K562 (cell line): ENCODE measurements around the gene PCP2. TPM values are rescaled to one million over a fixed set of nuclear protein-coding genes. Genes with fewer than 3 reads are reported as not detected.

Experiments
- BCOR ChIP-seq: fragments of 450-650 bp; IDR thresholded peaks from 2 replicates; pipeline ENCODE4 v1.6.1; 2016
- BDP1 ChIP-seq: IDR thresholded peaks from 3 replicates; pipeline ENCODE4 v1.6.1; 2011; ENCODE audit not compliant: insufficient read length, insufficient read depth
- CCAR2 ChIP-seq: fragments of 200-400 bp; formaldehyde crosslinking; IDR thresholded peaks from 2 replicates; pipeline ENCODE4 v1.6.1; 2017; ENCODE audit warnings: mild to moderate bottlenecking, low read depth, low read length
- CCNT2 ChIP-seq: IDR thresholded peaks from 2 replicates; pipeline ENCODE4 v1.6.1; 2011; ENCODE audit warnings: borderline replicate concordance, low read depth, mild to moderate bottlenecking, moderate library complexity, mixed read lengths, low read length; ENCODE audit not compliant: insufficient read length; ENCODE audit errors: extremely low read depth
- CHD1 ChIP-seq: fragments of 200-600 bp; sonication (generic); IDR thresholded peaks from one replicate; pipeline ENCODE4 v1.6.1; 2012; ENCODE audit warnings: mild to moderate bottlenecking, moderate library complexity, low read length, inconsistent platforms
- DPF2 ChIP-seq: fragments of 450-650 bp; IDR thresholded peaks from 2 replicates; pipeline ENCODE4 v1.6.1; 2016
- FOSL1 ChIP-seq: fragments of 200-800 bp; sonication (Bioruptor generic); conservative IDR thresholded peaks from 2 replicates; pipeline ENCODE4 v1.6.1; 2016; ENCODE audit warnings: missing genetic modification characterization, missing compliant biosample characterization
- FUS ChIP-seq: fragments of 200-400 bp; formaldehyde crosslinking; optimal IDR thresholded peaks from 2 replicates; pipeline ENCODE3; 2017; ENCODE audit warnings: low read depth, low read length
- KLF13 ChIP-seq: fragments of 450-650 bp; IDR thresholded peaks from 2 replicates; pipeline ENCODE4 v1.6.1; 2016; ENCODE audit warnings: missing genetic modification characterization, low read depth, mild to moderate bottlenecking, missing compliant biosample characterization, moderate library complexity, borderline replicate concordance
- NCOA2 ChIP-seq, 2 experiments: fragments of 450-650 bp; IDR thresholded peaks; 2 replicates each; pipeline ENCODE4 v1.6.1; 2018; ENCODE audit warnings: mild to moderate bottlenecking in 2 of 2, moderate library complexity in 1 of 2; ENCODE audit not compliant: partially characterized antibody in 2 of 2
- SETDB1 ChIP-seq: IDR thresholded peaks from one replicate; pipeline ENCODE4 v1.6.1; 2012; ENCODE audit warnings: low read length, control low read depth, inconsistent platforms
- SREBF1 ChIP-seq: fragments of 150-350 bp; IDR thresholded peaks from 2 replicates; pipeline ENCODE4 v1.6.1; 2014; ENCODE audit warnings: antibody characterized with exemption, low read depth, low read length, borderline replicate concordance
- SRSF3 ChIP-seq: fragments of 200-400 bp; formaldehyde crosslinking; IDR thresholded peaks from 2 replicates; pipeline ENCODE4 v1.6.1; 2016; ENCODE audit warnings: mild to moderate bottlenecking, low read length, moderate library complexity; ENCODE audit not compliant: insufficient read depth
- YBX1 ChIP-seq: fragments of 450-650 bp; IDR thresholded peaks from 2 replicates; pipeline ENCODE4 v1.7.1; 2016; ENCODE audit warnings: mild to moderate bottlenecking
- ZNF134 ChIP-seq: fragments of 250-450 bp; sonication (Bioruptor Pico); conservative IDR thresholded peaks from 2 replicates; pipeline ENCODE4 v1.4.0; 2020
- polyA plus RNA-seq, 8 experiments: library from polyadenylated mRNA; depleted of rRNA in 4 of 8; stranded (reverse) in 5 of 8; unstranded in 3 of 8; fragments of >200 nt; fragmentation: Nextera tagmentation in 2 of 8; fragmentation: Illumina TruSeq in 1 of 8; extraction: Ambion mirVana in 2 of 8; extraction: Trizol in 1 of 8; gene quantifications; 2 replicates each; pipeline versions ENCODE4 v1.2.1 to v1.2.3, GENCODE V29; 2011 to 2014; ENCODE audit warnings: inconsistent platforms in 1 of 8, missing spikeins in 1 of 8
- total RNA-seq, 7 experiments: library from RNA; depleted of rRNA in 6 of 7; stranded (reverse); fragments of >200 nt in 6 of 7; fragmentation: Illumina TruSeq in 2 of 7; extraction: Trizol in 2 of 7; gene quantifications; 2 replicates each; pipeline versions ENCODE4 v1.2.1 to v1.2.3, GENCODE V29; 2011 to 2021; ENCODE audit warnings: low replicate concordance in 1 of 7
- TF ChIP-seq, protein P1 (sequence below): fragments of 450-650 bp; IDR thresholded peaks from 2 replicates; pipeline ENCODE4 v1.7.1; 2018; ENCODE audit warnings: mild to moderate bottlenecking, low read depth; ENCODE audit not compliant: partially characterized antibody
- TF ChIP-seq, protein P2 (sequence below): fragments of 450-650 bp; IDR thresholded peaks from 2 replicates; pipeline ENCODE4 v1.6.1; 2014; ENCODE audit warnings: low read depth, mild to moderate bottlenecking, moderate library complexity, borderline replicate concordance
- TF ChIP-seq, protein P3 (sequence below): fragments of 250-450 bp; sonication (Bioruptor Pico); IDR thresholded peaks from 2 replicates; pipeline ENCODE4 v1.5.0; 2021
- TF ChIP-seq, protein P4 (sequence below), 2 experiments: fragments of 450-650 bp in 1 of 2; sonication (generic) in 1 of 2; formaldehyde crosslinking; conservative IDR thresholded peaks; 2 replicates each; pipeline versions ENCODE4 v1.4.0 to v1.8.1; 2020 to 2022; ENCODE audit warnings: mild to moderate bottlenecking in 1 of 2, missing genetic modification reagents in 1 of 2
- TF ChIP-seq, protein P5 (sequence below): fragments of 250-450 bp; sonication (Bioruptor Pico); IDR thresholded peaks from 2 replicates; pipeline ENCODE4 v1.5.0; 2022; ENCODE audit warnings: mild to moderate bottlenecking

PCP2 gene
- total and polyA plus RNA-seq, 9 of the 15 experiments (the other 6 are each of a cell fraction or from before 2014, with no cell fraction given), result 0.17 to 1.3 (median 0.49) TPM; not detected in 3

DNA sequence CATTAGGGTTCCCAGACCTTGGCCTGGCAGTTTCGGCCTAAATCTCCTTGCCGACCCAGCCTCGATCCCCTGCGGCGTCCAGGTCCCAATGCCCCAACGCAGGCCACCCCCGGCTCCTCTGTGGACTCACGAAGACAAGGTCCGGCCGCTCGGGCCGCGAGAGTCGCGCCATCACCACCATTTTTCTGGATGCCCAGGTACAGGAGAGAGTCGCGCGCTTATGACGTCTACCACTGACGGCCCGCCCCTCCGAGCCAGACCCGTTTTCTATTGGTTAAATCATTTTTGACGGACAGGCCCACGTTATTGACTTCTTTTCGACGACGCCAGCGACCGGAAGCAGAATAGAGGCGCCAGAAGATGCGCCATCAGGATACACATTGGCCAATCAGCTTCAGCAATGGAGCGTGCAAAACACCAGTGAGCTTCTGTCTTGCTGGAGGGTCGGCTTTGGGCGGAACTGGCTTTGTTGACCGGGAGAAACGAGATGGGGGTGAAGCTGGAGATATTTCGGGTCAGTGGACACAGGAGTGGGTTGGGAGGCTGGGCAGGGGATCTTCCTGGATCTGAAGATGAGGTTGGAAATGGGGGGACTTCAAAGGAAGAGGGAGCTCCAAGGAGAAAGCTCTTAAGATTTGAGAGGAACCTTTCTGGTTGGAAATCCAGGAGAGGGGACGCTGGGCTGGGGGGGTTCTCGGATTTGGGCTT lies 4.0 kb downstream of the PCP2 start, which contains the start of the genes PET100 and XAB2 (continued):
- TF ChIP-seq BDP1, result no peak
- TF ChIP-seq CHD1, result no peak
- TF ChIP-seq, protein P1, sequence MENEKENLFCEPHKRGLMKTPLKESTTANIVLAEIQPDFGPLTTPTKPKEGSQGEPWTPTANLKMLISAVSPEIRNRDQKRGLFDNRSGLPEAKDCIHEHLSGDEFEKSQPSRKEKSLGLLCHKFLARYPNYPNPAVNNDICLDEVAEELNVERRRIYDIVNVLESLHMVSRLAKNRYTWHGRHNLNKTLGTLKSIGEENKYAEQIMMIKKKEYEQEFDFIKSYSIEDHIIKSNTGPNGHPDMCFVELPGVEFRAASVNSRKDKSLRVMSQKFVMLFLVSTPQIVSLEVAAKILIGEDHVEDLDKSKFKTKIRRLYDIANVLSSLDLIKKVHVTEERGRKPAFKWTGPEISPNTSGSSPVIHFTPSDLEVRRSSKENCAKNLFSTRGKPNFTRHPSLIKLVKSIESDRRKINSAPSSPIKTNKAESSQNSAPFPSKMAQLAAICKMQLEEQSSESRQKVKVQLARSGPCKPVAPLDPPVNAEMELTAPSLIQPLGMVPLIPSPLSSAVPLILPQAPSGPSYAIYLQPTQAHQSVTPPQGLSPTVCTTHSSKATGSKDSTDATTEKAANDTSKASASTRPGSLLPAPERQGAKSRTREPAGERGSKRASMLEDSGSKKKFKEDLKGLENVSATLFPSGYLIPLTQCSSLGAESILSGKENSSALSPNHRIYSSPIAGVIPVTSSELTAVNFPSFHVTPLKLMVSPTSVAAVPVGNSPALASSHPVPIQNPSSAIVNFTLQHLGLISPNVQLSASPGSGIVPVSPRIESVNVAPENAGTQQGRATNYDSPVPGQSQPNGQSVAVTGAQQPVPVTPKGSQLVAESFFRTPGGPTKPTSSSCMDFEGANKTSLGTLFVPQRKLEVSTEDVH, result peak; percentile 97
- TF ChIP-seq SETDB1, result no peak
- TF ChIP-seq FOSL1 (tag), result no peak
- no peak for TF ChIP-seq KLF13
- TF ChIP-seq FUS, result no peak
- TF ChIP-seq, protein P2, sequence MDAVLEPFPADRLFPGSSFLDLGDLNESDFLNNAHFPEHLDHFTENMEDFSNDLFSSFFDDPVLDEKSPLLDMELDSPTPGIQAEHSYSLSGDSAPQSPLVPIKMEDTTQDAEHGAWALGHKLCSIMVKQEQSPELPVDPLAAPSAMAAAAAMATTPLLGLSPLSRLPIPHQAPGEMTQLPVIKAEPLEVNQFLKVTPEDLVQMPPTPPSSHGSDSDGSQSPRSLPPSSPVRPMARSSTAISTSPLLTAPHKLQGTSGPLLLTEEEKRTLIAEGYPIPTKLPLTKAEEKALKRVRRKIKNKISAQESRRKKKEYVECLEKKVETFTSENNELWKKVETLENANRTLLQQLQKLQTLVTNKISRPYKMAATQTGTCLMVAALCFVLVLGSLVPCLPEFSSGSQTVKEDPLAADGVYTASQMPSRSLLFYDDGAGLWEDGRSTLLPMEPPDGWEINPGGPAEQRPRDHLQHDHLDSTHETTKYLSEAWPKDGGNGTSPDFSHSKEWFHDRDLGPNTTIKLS, result peak; percentile 34; the same call in 1 of the 2 replicates
- no peak for TF ChIP-seq DPF2
- no peak for TF ChIP-seq CCNT2
- TF ChIP-seq ZNF134, result no peak
- TF ChIP-seq YBX1, result no peak
- TF ChIP-seq, protein P3, sequence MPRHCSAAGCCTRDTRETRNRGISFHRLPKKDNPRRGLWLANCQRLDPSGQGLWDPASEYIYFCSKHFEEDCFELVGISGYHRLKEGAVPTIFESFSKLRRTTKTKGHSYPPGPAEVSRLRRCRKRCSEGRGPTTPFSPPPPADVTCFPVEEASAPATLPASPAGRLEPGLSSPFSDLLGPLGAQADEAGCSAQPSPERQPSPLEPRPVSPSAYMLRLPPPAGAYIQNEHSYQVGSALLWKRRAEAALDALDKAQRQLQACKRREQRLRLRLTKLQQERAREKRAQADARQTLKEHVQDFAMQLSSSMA (CRISPR knock-in tag), result no peak
- TF ChIP-seq SREBF1, result 0 out of 2 replicates have a peak, but pooled peaks have one; percentile 31
- TF ChIP-seq BCOR, result no peak
- TF ChIP-seq, protein P4, sequence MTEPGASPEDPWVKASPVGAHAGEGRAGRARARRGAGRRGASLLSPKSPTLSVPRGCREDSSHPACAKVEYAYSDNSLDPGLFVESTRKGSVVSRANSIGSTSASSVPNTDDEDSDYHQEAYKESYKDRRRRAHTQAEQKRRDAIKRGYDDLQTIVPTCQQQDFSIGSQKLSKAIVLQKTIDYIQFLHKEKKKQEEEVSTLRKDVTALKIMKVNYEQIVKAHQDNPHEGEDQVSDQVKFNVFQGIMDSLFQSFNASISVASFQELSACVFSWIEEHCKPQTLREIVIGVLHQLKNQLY (CRISPR knock-in tag; conservative IDR thresholded peaks at IDR 0.05), result no peak
- no peak for TF ChIP-seq NCOA2 (IDR thresholded peaks at IDR 0.05; ENCODE audit: partially characterized antibody in 2 of 2)
- no peak for TF ChIP-seq SRSF3
- TF ChIP-seq, protein P5, sequence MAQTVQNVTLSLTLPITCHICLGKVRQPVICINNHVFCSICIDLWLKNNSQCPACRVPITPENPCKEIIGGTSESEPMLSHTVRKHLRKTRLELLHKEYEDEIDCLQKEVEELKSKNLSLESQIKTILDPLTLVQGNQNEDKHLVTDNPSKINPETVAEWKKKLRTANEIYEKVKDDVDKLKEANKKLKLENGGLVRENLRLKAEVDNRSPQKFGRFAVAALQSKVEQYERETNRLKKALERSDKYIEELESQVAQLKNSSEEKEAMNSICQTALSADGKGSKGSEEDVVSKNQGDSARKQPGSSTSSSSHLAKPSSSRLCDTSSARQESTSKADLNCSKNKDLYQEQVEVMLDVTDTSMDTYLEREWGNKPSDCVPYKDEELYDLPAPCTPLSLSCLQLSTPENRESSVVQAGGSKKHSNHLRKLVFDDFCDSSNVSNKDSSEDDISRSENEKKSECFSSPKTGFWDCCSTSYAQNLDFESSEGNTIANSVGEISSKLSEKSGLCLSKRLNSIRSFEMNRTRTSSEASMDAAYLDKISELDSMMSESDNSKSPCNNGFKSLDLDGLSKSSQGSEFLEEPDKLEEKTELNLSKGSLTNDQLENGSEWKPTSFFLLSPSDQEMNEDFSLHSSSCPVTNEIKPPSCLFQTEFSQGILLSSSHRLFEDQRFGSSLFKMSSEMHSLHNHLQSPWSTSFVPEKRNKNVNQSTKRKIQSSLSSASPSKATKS, result no peak
- no peak for TF ChIP-seq CCAR2
